ENCODE results near the gene IQGAP3.

Gene IQGAP3

GRCh38 chr1:156571261-156571852, 1.0 kb downstream of the IQGAP3 start:
- DNase-seq (ENCODE audit: low read depth), result peak; percentile 76
- TF ChIP-seq CTCF (IDR thresholded peaks at IDR 0.05; ENCODE audit: control insufficient read depth, insufficient read depth, low read depth, low read length, missing control alignments), result no peak
- peak overlapping the region; percentile 79 for H3K4me3 ChIP-seq (ENCODE audit: control insufficient read depth, low read depth, low read length)

DNA sequence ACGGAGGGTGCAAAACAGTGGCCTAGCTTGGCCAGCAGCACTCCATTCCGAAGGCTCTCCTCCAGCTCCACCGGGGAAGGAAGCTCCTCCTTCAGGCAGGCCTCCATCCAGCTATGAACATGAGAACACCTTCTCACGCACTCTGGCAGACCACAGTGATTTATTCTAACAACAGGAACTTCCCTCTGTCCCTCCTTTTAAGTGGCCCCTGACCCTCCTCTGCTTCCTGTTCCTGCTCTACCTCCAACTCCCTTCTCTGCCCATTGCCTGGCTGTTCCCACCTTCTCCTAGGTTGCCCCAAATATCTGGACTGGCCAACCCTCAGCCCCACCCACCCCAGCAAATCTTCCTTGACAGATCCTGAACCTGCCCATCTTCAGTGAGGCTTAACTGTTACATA, 5.9 kb downstream of the IQGAP3 start:
- TF ChIP-seq CTCF (IDR thresholded peaks at IDR 0.05; ENCODE audit: control insufficient read depth, insufficient read depth, low read depth, low read length, missing control alignments), result no peak

GRCh38 chr1:156565519-156565918, 6.8 kb downstream of the IQGAP3 start:
- DNase-seq (ENCODE audit: low read depth), result no peak
- no peak overlapping the region for H3K4me3 ChIP-seq (ENCODE audit: control insufficient read depth, low read depth, low read length)
- TF ChIP-seq CTCF (IDR thresholded peaks at IDR 0.05; ENCODE audit: control insufficient read depth, insufficient read depth, low read depth, low read length, missing control alignments), result no peak

More for the DNA sequence above, 5.9 kb downstream of the IQGAP3 start:
- H3K4me3 ChIP-seq (ENCODE audit: control insufficient read depth, low read depth, low read length), result no peak overlapping the region
- no peak for DNase-seq (ENCODE audit: low read depth)

DNA sequence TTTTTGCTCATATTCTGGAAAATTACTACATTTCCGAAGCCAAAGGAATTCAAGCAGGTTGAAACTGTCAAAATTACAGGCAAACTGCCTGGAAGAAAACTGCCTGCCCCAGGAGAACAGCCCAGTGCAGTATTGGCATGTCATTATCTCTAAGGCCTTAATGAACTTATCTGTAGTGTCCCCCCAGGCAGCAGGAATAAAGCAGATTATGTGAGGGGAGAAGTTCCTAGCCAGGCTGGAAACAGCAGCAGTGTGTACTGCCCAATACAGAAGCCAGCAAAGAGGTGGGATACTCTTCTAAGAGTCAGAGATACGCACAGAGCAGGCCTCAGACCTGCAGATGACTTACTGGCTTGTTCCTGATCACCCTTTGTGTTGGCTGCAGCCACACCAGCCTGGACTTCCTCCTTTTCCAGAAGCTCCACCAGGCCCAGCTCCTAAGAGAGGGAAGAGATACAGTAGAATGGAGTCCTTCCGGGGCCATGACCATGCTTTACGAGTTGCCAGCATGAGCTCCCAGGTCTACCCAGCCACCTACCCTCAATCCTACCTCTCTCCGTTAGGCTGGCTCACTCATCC, 11.7 kb downstream of the IQGAP3 start:
- no peak overlapping the region for H3K4me3 ChIP-seq (ENCODE audit: control insufficient read depth, low read depth, low read length)
- no peak for DNase-seq (ENCODE audit: low read depth)
- TF ChIP-seq CTCF (IDR thresholded peaks at IDR 0.05; ENCODE audit: control insufficient read depth, insufficient read depth, low read depth, low read length, missing control alignments), result no peak

DNA sequence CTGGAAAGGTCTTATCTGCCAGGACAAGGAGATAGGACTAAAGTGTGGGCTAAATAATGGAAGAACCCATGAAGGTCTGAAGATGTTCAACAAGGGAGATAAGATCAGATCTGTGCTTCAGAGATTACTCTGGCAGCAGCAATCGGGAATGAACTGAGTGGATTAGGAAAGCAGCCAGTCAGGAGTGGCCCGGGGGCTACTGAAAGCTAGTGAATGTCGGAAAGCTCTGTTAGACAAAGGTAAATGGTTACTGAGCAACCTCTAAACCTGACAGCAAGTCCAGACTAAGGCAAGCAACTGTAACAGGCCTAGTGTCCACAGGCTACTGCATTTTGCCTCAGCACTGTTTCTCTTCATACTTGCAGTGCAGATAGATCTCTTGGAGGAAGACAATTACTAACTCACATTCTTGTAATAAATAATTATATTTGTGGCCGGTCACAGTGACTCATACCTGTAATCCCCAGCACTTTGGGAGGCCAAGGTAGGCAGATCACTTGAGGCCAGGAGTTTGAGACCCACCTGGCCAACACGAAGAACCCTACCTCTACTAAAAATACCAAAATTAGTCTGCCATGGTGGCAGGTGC, 12.5 kb downstream of the IQGAP3 start:
- TF ChIP-seq CTCF (IDR thresholded peaks at IDR 0.05; ENCODE audit: control insufficient read depth, insufficient read depth, low read depth, low read length, missing control alignments), result no peak
- no peak overlapping the region for H3K4me3 ChIP-seq (ENCODE audit: control insufficient read depth, low read depth, low read length)
- no peak for DNase-seq (ENCODE audit: low read depth)

DNA sequence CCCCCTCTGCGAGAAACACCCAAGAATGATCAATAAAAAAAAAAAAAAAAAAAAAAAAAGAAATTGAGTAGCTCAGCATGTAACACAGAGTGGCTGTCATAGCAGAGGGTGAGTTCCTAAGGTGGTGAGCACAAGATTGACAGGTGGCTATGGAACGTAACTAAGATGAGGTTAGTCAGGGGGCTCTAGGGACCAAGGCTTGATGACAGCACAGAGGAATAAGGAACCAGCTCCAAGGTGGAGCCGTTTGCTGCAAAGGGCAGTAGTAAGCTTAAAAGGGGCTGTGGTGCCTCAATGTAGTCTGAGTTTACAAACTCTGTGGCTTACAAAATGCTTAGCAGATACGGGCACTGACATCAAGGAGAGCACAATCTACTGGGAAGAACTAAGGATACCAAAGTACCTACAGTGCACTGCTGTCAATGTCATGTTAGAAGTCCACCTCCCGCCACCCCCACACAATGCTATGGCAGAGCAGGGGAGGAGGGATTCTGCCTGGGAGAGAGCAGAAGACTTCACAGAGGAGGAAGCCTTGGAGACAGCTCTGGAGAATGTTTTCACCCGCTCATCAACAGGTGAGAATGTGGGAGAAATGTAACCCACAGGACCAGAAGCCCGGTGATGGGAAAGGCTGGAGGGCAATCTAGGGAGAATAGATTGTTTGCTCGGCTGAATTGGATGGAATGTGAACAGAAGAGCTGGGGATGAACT, 13.1 kb downstream of the IQGAP3 start:
- H3K4me3 ChIP-seq (ENCODE audit: control insufficient read depth, low read depth, low read length), result no peak overlapping the region
- TF ChIP-seq CTCF (IDR thresholded peaks at IDR 0.05; ENCODE audit: control insufficient read depth, insufficient read depth, low read depth, low read length, missing control alignments), result no peak

More for the DNA sequence above, 13.1 kb downstream of the IQGAP3 start:
- no peak for DNase-seq (ENCODE audit: low read depth)
